GM18508 (cell line): ENCODE data around the gene CLDN15.

Experiments
- ATAC-seq: cut with Tn5 transposase; IDR thresholded peaks from one replicate; pipeline ENCODE4 v1.9.1; 2021; ENCODE audit warnings: moderate number of reproducible peaks; ENCODE audit not compliant: insufficient read depth, unreplicated experiment

CLDN15 gene

GRCh38 chr7:101244375-101245146, 7.0 kb upstream of the CLDN15 start, which contains the start of gene FIS1:
FIS1 (minus strand) TSS chr7:101245081; CDS start chr7:101245004, 77 bp downstream.
- ATAC-seq: peak; percentile 69

GRCh38 chr7:101243646-101244374, 6.2 kb upstream of the CLDN15 start:
- no peak for ATAC-seq

GRCh38 chr7:101241443-101242349, 4.1 kb upstream of the CLDN15 start:
- ATAC-seq: no peak

- ATAC-seq: no peak
These were observed 3.4 kb upstream of the CLDN15 start for GRCh38 chr7:101241015-101241363.

GRCh38 chr7:101240226-101241014, 2.8 kb upstream of the CLDN15 start:
- ATAC-seq: no peak

- ATAC-seq: no peak
These were observed 2.3 kb upstream of the CLDN15 start for GRCh38 chr7:101239951-101240220.

GRCh38 chr7:101239191-101239950, 1.8 kb upstream of the CLDN15 start:
- ATAC-seq: no peak

- ATAC-seq: no peak
These were observed 902 bp upstream of the CLDN15 start for GRCh38 chr7:101238226-101239182.

GRCh38 chr7:101236292-101236835, 1.2 kb downstream of the CLDN15 start:
- ATAC-seq: no peak

GRCh38 chr7:101235522-101235921, 2.1 kb downstream of the CLDN15 start:
- ATAC-seq: no peak

- ATAC-seq: no peak
These were observed 2.6 kb downstream of the CLDN15 start for GRCh38 chr7:101235050-101235449.

GRCh38 chr7:101234636-101235035, 3.0 kb downstream of the CLDN15 start:
- no peak for ATAC-seq

GRCh38 chr7:101233907-101234547, 3.6 kb downstream of the CLDN15 start:
- ATAC-seq: no peak

GRCh38 chr7:101232141-101232850, 5.3 kb downstream of the CLDN15 start:
- no peak for ATAC-seq

- ATAC-seq: no peak
These were observed 6.0 kb downstream of the CLDN15 start for GRCh38 chr7:101231644-101232043.

GRCh38 chr7:101226721-101227120, 10.9 kb downstream of the CLDN15 start:
- no peak for ATAC-seq

- ATAC-seq: no peak
These were observed 12.0 kb downstream of the CLDN15 start for GRCh38 chr7:101225650-101226049.
